Esophagus muscularis mucosa (tissue), 3 donors: ENCODE results near the gene COG8.

Source experiments
- CTCF ChIP-seq, 3 experiments: fragments of 200-600 bp in 2 of 3; fragments of 450-650 bp in 1 of 3; sonication (generic) in 2 of 3; IDR thresholded peaks; one replicate each; pipeline ENCODE4 v1.5.1; 2017 to 2019; ENCODE audit warnings: antibody characterized with exemption in 3 of 3, mild to moderate bottlenecking in 2 of 3, moderate library complexity in 1 of 3
- POLR2A ChIP-seq: fragments of 450-650 bp; IDR thresholded peaks from one replicate; pipeline ENCODE4 v1.6.1; 2017; ENCODE audit warnings: antibody characterized with exemption, moderate library complexity, mild to moderate bottlenecking, low read depth

GRCh38 chr16:69293401-69293800 lies 46.0 kb downstream of the COG8 start:
- no peak for TF ChIP-seq CTCF (IDR thresholded peaks at IDR 0.05)
- no peak for TF ChIP-seq POLR2A
